SK-N-SH treated with all-trans-retinoic acid at 6 μM for 48 hours (cell line): ENCODE data around the gene PSMA5.

Experiments
- ARNTL ChIP-seq: fragments of 450-650 bp; formaldehyde crosslinking; IDR thresholded peaks from 2 replicates; pipeline ENCODE4 v1.5.0; 2020; ENCODE audit warnings: low read depth, mild to moderate bottlenecking, moderate library complexity, borderline replicate concordance
- ESRRG ChIP-seq: fragments of 250-450 bp; sonication (Bioruptor Pico); IDR thresholded peaks from 2 replicates; pipeline ENCODE4 v1.6.1; 2021; ENCODE audit warnings: mild to moderate bottlenecking
- PATZ1 ChIP-seq: fragments of 250-450 bp; sonication (Bioruptor Pico); IDR thresholded peaks from 2 replicates; pipeline ENCODE4 v1.8.0; 2020; ENCODE audit warnings: mild to moderate bottlenecking, moderate library complexity, borderline replicate concordance
- PPARA ChIP-seq: fragments of 250-450 bp; sonication (Bioruptor Pico); IDR thresholded peaks from 2 replicates; pipeline ENCODE4 v1.5.0; 2020; ENCODE audit warnings: mild to moderate bottlenecking, borderline replicate concordance
- TCF4 ChIP-seq: fragments of 250-450 bp; sonication (Bioruptor Pico); IDR thresholded peaks from 2 replicates; pipeline ENCODE4 v1.8.0; 2021; ENCODE audit warnings: mild to moderate bottlenecking, moderate library complexity, borderline replicate concordance
- TOX ChIP-seq: fragments of 250-450 bp; sonication (Bioruptor Pico); IDR thresholded peaks from 2 replicates; pipeline ENCODE4 v1.8.0; 2021; ENCODE audit warnings: mild to moderate bottlenecking, moderate library complexity, borderline replicate concordance
- ZFP3 ChIP-seq: fragments of 250-450 bp; sonication (Bioruptor Pico); IDR thresholded peaks from 2 replicates; pipeline ENCODE4 v1.5.0; 2020; ENCODE audit warnings: mild to moderate bottlenecking, moderate library complexity
- ZNF565 ChIP-seq: fragments of 450-650 bp; formaldehyde crosslinking; conservative IDR thresholded peaks from 2 replicates; pipeline ENCODE4 v1.5.0; 2020; ENCODE audit warnings: low read depth, mild to moderate bottlenecking, moderate library complexity
- ZNF8 ChIP-seq: fragments of 450-650 bp; formaldehyde crosslinking; IDR thresholded peaks from 2 replicates; pipeline ENCODE4 v1.5.0; 2020; ENCODE audit warnings: mild to moderate bottlenecking, moderate library complexity
- TF ChIP-seq, protein P1 (sequence below): fragments of 250-450 bp; sonication (Bioruptor Pico); IDR thresholded peaks from 2 replicates; pipeline ENCODE4 v1.5.0; 2020; ENCODE audit warnings: mild to moderate bottlenecking, moderate library complexity

DNA sequence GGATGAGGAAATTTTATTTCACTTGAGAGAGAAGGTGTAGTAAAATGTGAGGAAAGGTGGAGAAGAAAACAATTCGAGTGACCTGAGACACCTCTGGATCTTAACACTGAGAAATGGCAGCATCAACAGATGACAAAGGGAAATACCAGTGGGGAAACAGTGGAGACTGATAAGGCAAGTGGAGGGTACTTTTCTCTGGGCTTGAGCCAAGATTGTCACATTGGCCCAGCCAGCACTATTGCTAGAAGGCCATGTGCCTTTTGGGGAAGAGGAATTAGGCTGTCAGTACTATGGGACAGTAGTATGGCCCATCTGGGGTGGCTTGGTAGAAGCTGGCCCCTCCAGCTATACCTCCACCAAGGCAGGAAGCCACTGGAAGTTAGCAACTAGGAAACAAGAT, 48.4 kb upstream of the PSMA5 start:
- TF ChIP-seq, protein P1, sequence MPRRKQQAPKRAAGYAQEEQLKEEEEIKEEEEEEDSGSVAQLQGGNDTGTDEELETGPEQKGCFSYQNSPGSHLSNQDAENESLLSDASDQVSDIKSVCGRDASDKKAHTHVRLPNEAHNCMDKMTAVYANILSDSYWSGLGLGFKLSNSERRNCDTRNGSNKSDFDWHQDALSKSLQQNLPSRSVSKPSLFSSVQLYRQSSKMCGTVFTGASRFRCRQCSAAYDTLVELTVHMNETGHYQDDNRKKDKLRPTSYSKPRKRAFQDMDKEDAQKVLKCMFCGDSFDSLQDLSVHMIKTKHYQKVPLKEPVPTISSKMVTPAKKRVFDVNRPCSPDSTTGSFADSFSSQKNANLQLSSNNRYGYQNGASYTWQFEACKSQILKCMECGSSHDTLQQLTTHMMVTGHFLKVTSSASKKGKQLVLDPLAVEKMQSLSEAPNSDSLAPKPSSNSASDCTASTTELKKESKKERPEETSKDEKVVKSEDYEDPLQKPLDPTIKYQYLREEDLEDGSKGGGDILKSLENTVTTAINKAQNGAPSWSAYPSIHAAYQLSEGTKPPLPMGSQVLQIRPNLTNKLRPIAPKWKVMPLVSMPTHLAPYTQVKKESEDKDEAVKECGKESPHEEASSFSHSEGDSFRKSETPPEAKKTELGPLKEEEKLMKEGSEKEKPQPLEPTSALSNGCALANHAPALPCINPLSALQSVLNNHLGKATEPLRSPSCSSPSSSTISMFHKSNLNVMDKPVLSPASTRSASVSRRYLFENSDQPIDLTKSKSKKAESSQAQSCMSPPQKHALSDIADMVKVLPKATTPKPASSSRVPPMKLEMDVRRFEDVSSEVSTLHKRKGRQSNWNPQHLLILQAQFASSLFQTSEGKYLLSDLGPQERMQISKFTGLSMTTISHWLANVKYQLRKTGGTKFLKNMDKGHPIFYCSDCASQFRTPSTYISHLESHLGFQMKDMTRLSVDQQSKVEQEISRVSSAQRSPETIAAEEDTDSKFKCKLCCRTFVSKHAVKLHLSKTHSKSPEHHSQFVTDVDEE (CRISPR knock-in tag), result no peak
- TF ChIP-seq PPARA (no peak), ARNTL (CRISPR knock-in tag) (no peak), ESRRG (no peak), ZFP3 (CRISPR knock-in tag) (no peak), ZNF8 (no peak), ZNF565 (no peak), PATZ1 (CRISPR knock-in tag) (no peak), TCF4 (no peak), TOX (CRISPR knock-in tag) (no peak)
